NCI-H345 treated with DMSO at 0.1 percent for 48 hours (cell line): ENCODE measurements around the gene MDM2.
A peak's percentile ranks its signal among the peaks of the same experiment; 100 is the strongest.
"Not testable (repeated sequence)": the region's sequence is repeated elsewhere in the genome, so short reads cannot be mapped to it uniquely, and the experiment has no call there.

Experiments used
- DNase-seq: peaks from one replicate; lab custom pipeline; 2025; ENCODE audit not compliant: unreplicated experiment; lab: John Stamatoyannopoulos, UW

MDM2 gene

GRCh38 chr12:68805592-68806120 lies 2.3 kb upstream of the MDM2 start:
- DNase-seq = no peak

- DNase-seq = no peak
Observed at GRCh38 chr12:68806488-68807237, 1.3 kb upstream of the MDM2 start.

GRCh38 chr12:68807274-68807575 lies 752 bp upstream of the MDM2 start:
- not testable (repeated sequence) for DNase-seq

- DNase-seq = peak; percentile 90
Observed at GRCh38 chr12:68808388-68809189, 612 bp downstream of the MDM2 start.

GRCh38 chr12:68809190-68810026 lies 1.4 kb downstream of the MDM2 start:
- no peak for DNase-seq

- not testable (repeated sequence) for DNase-seq
Observed at GRCh38 chr12:68810027-68810389, 2.0 kb downstream of the MDM2 start.

- not testable (repeated sequence) for DNase-seq
Observed at GRCh38 chr12:68811573-68811972, 3.6 kb downstream of the MDM2 start.

GRCh38 chr12:68812553-68813241 lies 4.7 kb downstream of the MDM2 start:
- no peak for DNase-seq

GRCh38 chr12:68813242-68813593 lies 5.2 kb downstream of the MDM2 start:
- no peak for DNase-seq

- no peak for DNase-seq
Observed at GRCh38 chr12:68814490-68815231, 6.7 kb downstream of the MDM2 start.

- DNase-seq = no peak
Observed at GRCh38 chr12:68815232-68815927, 7.4 kb downstream of the MDM2 start.

- no peak for DNase-seq
Observed at GRCh38 chr12:68815928-68816800, 8.2 kb downstream of the MDM2 start.

GRCh38 chr12:68819481-68819880 lies 11.5 kb downstream of the MDM2 start:
- not testable (repeated sequence) for DNase-seq

GRCh38 chr12:68821357-68822188 lies 13.6 kb downstream of the MDM2 start:
- no peak for DNase-seq

GRCh38 chr12:68823696-68824095 lies 15.7 kb downstream of the MDM2 start:
- no peak for DNase-seq

GRCh38 chr12:68824131-68824530 lies 16.2 kb downstream of the MDM2 start:
- no peak for DNase-seq

- no peak for DNase-seq
Observed at GRCh38 chr12:68824597-68825250, 16.7 kb downstream of the MDM2 start.
